GM21619 (cell line): ENCODE data around the gene SSR3.
"Not testable (repeated sequence)": the region's sequence is repeated elsewhere in the genome, so short reads cannot be mapped to it uniquely, and the experiment has no call there.

ENCODE experiments used
- ATAC-seq: cut with Tn5 transposase; IDR thresholded peaks from one replicate; pipeline ENCODE4 v1.9.1; 2021; ENCODE audit not compliant: unreplicated experiment

Gene SSR3

DNA sequence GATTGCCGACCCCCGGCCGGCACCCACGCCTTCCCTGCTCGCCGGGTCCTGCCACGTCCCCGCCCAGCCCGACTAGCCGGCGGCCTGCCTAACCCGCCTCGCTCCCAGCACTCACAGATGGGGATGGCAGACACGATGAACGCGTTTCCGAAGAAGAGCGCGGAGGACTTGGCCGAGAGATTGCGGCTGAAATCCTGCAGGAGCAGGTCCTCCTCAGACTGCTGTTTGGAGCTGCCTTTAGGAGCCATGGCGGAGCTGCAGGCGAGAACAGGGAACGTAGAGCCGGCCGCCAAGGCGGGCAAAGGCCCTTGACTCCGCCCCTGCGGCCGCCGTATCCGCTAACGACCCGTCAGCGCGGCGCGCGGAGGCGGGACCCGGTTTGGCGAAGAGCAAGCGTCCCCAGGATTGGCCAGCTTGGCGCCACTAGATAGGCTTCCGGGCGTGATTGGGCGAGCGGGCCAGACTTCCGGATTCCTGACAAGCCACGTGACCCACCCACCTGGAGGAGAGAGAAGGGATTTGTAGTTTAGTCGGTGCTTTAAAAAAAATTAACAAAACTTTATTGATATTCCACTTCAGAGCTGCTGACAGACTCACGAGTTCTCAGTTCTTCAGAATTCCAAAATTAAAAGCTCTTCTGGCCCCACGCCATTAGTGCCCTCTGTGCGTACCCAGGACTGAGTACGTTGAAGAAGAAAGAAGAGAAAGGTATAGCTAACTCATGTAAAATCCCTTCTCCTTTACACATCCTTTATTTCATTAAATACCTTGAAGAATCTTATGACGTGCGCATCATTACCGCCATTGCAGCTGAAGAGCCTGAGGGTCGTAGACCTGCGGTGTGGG lies at the start of gene SSR3:
SSR3 (minus strand) TSS at position 276 of the 846 bp plus-strand sequence; CDS start at position 248, 28 bp downstream.
- peak; percentile 99 for ATAC-seq

DNA sequence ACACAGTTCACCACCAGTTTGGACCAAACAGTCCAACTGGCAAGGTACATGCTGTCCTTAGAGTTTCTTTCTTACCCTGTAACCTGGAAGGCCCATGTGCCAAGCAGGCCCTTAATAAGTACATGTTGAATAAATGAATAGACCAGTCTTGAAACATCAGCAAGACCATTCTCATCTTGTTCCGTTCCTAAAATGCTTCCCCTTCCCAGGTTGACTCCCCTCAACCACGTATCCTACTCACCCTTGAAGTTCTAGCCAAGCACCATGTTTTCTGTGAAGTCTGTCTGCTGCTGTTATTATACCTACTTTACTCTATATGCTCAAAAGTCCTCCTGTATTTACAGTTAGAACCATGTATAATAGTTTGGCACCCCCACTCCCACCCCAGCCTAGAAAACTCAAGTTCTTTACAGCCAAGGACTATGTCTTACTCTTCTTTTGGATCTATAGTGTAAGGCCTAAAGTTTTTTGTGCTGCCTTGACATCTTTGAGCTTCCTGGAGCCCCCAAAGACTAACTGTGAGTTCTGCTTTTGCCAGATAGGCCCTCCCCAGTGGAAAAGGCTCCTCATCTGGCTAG lies 49.2 kb upstream of the SSR3 start:
- no peak for ATAC-seq

DNA sequence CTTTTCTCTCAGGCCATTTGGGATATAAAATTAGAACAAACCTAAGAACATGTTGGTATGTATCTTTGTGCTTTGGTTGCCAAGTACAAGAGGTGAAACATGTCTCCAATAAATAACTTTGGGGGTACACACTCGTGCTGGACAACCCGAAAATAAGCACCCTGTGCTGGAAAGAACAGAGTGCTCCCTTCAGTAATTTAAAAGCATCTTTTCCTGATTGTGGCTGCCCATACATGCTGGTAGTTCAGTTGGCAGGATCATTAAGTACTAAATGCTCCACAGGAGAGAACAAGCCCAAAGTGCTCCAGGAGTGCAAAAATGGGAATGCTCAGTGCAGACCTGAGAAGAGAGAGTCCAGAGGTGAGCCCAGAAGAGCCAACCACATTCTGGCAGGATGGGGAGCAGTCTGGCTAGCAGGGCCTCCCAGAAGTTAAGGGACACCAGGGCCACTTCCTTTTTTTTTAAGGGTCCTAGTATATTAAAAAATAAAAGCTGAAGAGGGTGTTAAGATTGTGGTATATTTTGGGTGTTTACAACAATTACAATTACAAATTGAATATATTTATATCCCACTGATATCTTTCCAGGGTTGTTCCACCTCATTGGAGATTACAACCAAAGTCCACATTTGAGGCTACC lies 48.6 kb upstream of the SSR3 start:
- no peak for ATAC-seq

DNA sequence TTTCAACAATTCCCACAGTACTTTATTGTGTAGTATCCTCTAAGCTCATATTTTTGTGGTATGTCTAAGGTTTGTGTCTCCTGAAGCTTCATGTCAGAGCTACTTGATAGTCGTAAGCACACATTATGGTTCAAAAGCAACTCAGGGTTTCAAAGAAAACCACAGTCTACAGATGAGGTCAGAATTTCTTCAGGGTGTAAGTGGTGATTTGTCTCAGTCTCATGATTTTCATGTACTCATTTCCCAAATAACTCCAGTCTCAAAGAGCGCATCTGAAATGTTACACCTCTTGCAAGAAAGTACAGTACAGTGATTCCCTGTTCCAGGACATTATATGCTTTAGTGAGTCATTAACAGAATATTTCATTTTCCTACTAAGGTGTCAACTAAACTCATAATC lies 47.5 kb upstream of the SSR3 start:
- ATAC-seq = peak; percentile 66

DNA sequence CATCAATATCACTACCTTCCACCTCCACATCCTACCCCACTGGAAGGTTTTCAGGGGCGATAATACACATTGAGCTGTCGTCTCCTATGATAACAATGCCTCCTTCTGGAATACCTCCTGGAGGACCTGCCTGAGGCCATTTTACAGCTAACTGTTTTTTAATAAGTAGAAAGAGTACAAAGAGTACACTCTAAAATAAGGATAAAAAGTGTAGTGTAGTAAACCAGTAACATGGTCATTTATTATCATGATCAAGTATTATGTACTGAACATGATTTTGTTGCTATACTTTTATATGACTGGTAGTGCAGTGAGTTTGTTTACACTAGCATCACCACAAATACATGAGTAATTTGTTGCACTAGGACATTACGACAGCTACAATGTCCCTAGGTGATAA lies 46.6 kb upstream of the SSR3 start:
- ATAC-seq = no peak

DNA sequence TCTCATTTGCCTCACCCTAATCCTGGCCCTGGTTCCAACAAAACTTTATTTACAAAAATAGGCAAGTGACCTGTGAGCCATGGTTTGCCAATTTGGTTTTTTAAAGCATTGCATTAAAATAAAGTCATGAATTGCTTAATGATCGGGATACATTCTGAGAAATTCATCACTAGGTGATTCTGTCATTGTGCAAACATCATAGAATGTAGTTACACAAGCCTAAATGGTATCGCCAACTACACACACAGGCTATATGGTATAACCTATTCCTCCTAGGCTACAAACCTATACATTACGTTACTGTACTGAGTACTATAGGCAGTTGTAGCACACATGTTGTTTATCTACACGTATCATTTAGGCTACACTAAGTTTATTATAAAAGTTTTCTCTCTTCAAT lies 45.9 kb upstream of the SSR3 start:
- no peak for ATAC-seq

DNA sequence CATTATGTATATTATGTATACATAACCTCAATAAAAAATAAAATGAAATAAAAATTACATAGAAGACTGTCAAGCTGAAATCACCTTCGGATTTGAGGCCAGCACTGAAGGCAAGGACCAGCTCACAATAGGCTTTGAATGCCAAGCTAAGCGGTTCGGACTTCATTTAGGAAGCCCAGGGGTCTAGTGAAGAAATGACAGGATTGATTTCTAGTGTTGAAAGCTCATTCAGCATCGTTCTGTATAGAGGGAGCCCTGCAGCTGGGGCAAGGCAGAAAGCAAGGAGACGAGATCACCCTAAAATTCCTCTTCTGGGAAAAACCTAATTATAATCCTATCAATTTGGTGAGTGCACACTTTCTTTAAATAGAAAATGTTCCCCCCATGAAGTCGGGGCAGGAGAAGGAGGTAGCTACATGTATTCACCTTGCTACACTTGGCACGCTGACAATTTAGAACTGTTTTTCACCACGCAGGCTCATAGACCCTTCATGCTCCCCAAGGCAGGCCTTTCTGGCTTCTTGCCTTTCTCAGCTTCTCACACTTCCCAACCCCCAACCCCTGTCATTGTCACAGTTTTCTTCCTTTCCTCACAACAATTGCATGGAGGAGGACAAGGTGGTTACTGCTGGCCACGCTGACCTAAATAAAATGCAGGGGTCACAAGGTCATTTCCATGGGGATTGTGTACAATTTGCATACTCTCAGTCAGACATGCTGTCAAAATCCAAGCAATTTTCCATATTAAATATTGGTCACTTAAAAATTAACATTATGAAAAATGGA lies 44.4 kb upstream of the SSR3 start:
- no peak for ATAC-seq

DNA sequence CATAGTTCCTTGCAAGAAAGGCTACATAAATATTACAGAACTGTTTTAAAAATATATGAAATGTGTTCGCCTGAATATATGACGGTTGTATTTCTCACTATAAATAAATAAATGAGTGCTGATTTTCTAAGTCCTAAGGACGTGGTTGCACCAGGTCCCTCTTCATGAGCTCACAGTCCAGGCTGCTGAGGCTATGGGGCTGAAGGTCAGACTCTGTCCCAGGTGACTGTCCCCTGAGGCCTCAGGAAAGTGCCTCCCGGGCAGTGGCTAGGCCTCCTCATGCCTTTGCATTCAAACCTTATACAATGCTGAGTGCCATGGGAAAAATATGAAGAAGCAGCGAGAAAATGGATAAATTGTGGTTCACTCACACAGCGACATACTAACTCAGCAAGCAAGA lies 43.5 kb upstream of the SSR3 start:
- no peak for ATAC-seq

DNA sequence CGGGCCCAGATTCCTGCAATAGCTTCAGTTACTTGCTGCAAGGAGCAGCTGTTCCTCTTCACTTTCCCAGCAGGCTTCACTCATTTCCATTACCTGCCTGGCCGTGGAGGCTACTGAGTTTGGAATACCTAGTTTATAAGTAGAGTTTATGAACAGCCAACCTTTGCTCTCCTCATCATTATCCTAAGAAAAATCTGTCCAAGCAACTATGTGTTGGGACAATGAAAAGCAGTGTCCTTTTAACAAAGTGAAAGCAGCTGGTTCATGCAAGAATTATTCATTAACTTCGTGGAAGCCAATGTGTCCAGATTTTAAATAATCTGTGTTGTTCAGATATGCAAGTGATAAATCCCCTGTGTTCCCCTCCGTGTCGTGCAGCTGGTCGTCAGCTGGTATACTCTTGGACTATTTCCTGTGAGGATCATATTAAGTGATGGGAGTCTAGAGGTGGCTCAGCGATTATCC lies 39.3 kb upstream of the SSR3 start:
- no peak for ATAC-seq

DNA sequence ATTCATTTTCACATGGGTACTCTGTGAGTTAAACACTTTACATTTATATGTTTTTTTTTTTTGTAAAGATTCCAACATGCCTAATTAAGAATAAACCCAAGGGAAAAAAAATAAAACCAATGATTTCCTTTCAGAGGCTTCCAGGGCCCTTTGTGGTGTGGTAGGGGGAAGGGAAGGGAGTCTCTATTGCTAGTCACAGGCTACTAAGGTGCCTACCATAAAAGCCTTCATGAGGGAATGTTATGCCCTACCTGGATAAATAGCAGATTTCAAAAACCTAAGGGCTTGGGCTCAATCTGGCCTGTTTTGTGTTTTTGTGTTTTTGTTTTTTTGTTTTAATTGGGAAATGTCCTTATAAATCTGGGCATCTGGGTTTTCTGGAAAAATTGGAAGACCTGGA lies 38.9 kb upstream of the SSR3 start:
- no peak for ATAC-seq

DNA sequence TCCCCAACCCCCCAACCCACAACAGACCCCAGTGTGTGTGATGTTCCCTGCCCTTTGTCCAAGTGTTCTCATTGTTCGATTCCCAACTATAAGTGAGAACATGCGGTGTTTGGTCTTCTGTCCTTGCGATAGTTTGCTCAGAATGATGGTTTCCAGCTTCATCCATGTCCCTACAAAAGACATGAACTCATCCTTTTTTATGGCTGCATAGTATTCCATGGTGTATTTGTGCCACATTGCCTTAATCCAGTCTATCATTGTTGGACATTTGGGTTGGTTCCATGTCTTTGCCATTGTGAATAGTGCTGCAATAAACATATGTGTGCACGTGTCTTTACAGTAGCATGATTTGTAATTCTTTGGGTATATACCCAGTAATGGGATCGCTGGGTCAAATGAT lies 34.9 kb upstream of the SSR3 start:
- not testable (repeated sequence) for ATAC-seq

DNA sequence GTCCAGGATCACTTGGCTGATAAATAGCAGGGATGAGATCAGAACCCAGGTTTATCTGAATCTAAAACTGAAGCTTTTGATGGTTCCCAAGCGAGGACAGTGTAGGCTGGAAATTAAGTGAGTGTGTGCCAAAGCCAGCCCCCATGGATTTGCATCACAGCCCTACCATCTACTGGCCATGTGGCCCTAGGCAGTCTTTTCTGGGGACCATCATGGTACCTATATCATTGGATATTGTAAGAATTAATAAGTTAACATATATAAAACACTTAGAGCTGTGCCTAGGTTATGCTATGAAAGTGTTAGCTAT lies 32.8 kb upstream of the SSR3 start:
- ATAC-seq = no peak

DNA sequence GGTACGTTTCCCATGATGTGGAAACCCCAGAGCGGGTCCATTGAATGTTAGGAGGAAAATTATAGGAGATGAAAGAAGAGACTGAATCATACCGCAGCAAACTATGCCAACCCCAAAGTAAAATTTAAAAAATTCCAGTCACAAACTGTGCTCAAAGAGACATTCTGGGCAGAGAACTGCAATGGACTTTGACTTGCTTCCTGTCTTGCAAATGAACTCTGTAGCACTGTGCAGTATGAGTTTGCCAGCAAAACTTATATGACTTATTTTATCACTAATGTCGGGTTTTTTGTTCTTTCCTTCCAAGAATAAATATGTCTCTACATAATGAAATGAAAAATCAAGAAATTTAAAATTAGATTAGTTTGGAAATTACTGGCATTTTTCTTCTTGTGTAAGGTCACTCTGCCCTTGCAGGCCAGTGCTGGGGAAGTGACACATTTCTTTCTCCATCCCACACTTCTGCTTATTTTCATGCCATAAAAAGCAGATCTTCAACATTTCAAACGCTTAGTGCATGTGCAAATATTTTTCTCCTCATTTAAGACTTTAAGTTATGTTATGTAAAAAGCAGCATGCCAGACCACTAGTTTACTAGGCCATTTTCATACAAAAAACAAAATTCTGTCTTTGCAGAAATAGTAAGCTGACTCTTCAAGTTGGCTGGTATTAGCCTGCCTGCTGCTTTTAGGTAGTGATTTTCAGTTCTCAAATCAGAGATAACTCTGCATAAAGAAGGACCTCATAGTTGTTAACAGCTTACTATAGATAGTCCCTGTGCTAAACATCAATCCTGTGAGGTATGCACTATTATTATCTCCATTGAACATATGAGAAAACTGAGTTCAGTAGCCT lies 32.2 kb upstream of the SSR3 start:
- ATAC-seq = no peak

DNA sequence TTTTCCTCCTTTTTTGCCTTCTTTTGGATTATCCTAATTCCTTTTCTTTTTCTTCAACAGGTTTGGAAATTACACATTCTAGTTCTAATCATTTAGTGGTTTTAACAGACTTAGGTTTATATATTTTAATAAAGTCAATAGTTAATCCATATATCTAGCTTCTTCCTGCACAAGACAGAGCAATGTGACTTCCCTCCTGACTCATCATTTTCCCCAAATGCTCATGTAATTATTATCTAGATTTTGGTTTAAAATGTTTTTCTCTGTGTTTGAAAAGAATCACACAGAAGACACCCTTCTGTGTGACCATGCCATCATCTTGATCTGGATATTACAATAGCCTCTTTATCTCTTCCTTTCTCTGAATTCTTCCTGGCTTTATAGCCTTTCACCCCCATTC lies 28.6 kb upstream of the SSR3 start:
- ATAC-seq = no peak

DNA sequence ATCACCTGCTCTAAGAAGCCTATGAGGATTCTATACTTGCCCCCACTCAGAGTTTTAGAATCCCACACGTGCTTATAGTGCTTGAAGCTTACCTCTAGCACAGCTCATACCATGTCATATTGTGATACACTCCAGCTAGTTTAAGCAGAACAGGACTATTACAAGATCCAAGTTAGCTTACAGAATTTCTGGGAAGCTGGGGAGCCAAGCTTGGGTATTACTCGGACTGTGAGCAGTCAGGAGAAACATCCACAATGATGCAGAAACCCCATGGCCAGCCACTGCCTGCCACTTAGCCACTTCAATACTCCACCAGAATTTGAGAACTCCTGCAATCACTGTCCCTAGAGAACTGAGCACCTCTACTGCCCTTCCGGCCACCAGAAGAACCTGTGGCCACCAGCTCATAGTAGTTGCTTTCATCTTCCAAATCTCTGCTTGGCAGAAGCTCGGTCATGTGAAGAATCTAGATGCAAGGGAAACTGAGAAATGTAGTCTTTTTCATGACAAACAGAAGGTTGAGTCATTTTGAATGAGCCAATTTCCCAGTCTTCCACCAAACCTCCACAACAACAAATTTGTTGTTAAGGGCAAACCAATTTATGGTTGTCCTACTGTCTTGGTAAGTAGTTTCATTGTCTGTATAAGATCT lies 27.7 kb upstream of the SSR3 start:
- ATAC-seq = peak; percentile 89

DNA sequence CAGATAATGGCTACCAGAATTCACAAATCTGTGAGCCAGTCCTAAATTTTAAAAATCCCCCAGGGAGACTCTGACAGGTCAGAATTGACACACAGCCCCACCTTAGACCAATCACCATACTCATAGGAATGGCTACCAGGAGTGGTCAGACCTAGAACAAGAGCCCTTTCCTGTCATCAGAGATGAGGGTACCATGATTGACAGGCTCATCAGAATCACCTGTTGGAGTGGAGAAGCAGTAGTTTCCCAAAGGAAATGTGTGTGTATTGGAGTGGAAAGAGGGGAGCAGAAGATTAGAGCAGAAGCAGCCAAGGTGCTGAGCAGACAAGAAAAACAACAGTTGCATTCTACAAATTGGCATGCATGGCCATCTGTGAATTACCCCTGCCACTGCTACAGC lies 27.0 kb upstream of the SSR3 start:
- no peak for ATAC-seq

DNA sequence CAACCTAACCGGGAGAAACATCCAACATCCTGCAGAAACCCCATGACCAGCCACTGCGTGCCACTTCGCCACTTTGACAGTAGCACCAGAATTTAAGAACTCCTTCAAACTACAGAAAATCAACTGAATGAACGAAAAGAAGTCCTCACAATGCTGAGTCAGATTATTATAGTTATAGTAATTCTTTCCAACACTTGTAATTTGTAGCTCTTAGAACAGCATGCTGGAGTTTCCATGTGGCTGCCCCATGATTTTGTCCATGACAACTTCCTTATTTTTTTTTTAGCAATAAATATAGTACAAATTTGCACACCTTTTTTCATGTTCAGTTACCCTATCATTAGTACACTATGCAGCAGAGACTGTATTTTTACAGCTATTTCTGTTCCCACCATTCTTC lies 26.1 kb upstream of the SSR3 start:
- no peak for ATAC-seq

DNA sequence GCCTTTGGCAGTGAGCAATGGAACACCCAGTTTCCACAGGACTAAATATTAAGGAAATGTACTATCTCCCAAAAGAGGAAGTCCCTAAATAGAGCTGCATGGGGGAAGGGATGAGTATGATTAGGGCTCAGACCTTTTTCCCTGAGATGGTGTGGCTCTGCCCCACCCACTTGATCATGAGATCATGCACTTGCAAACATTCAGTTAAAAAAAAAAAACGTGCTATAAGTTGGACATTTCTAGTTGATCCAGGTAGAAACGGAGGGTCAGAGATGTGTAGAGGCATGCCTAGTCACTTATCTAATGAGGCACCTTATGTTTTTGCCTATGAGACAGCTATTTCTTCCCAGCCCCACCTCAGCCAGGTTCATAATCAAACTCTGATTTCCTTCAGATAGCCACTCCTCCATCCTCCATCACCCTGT lies 24.5 kb upstream of the SSR3 start:
- ATAC-seq = no peak

DNA sequence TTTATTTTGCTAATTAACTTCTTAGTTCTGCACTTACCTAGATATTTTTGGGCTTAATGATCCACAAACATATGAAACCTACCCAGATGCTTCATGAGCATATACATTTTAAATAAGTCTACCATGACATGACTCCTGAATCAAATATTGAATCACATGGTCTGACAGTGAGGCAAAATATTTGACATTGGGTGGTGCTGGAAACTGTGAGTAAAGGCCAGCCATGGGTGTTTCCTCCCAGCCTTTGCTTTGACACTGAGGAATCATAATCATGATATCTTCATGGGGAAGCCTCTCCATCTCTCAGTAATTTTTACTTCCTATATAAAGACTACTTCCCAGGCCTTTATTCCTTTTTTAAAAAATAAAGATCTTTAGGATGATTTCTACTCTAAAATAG lies 22.8 kb upstream of the SSR3 start:
- no peak for ATAC-seq
